NOMO-1 (cell line): ENCODE data around the gene MYL3.

Experiments used
- DNase-seq, 2 experiments: peaks; one replicate each; lab custom pipeline; 2025; ENCODE audit not compliant: unreplicated experiment in 2 of 2; lab: John Stamatoyannopoulos, UW

Gene MYL3

DNA sequence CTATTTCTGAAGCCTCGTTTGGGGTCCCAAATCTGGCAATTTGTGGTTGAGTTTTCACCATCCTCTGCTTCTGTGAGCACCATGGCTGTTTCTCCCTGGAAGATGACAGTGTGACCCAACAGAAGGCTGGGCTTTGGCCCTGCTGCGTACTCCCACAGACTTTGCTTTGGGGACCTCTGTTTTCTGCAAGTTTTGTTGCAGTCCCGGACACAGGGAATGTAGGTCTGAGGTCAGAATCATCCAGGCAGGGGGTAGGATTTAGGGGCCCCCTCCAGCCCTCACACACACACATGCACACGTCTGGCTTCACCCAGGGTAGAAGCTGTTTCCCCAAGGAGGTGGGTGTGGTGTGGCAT lies 20.6 kb upstream of the MYL3 start:
- DNase-seq: no peak

GRCh38 chr3:46883054-46883829 lies 20.0 kb upstream of the MYL3 start:
- peak in 1 of 2 experiments; percentile 23 for DNase-seq

DNA sequence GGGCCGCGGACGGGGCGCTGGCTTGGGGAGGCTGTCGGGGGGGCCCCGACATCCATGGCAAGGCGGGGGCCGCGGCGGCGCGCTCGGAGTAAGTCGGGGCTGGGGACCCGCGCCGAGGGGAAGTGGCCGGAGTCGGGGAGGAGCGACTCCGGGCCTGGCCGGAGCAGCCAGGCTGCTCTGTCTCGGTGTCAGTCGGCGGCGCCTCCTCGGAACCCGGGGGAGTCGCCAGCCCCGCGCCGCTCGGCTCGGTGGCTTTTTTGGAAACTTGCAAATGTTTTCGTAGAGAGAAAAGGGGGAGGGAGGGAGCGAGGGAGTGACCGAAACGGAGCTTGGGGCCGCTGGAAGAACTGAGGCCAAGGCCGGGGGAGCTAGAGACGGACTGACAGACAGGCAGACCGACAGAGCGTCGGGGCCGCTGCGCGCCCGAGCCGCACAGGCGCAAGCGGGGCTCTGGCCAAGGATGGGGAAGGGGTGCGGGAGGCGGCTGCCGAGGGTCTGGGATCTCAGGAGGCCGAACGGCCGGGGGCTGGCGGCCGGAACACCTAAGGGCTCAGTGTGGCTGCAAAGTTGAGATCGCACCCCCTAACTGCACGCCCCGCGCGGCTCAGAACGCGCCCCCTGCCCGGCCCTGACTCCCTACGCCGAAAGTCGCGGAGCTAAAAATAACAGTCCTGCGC lies 19.3 kb upstream of the MYL3 start:
- DNase-seq: peak; percentile 16 to 21

GRCh38 chr3:46881596-46882376 lies 18.5 kb upstream of the MYL3 start:
- DNase-seq: no peak

DNA sequence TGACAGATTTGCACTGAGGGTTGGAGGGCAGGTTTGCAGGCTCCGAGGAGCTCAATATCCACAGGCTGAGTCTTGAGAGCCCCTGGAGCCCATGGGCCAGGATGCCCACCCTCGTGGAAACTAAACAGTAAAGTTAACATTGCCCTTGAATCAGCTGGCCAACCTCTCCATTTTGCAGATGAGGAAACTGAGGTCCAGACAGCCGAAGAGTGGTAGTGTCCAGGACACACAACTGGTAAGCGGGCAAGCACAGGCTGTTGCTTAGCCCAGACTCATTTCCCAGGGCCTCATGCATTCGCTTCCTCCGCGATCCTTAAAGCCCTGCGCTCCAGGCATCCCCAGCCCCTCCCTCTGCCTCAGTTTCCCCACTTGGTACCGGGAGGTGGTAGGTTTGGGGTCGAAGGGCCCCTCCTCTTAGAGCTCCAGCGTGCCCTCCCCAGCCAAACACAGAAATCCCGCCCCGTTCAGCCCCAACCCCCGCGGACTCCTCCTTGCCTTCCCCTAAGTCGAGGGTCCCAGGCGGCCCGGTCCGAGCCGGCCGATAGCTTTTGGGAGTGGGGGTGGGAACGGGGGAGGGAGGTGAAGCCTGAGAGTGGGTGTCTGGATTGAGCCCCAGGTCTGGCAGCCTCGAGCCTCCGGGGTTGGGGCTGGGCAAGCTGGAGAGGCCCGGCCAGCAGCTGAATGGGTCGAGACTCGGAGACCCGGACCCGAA lies 17.8 kb upstream of the MYL3 start:
- DNase-seq: no peak

GRCh38 chr3:46878781-46879436 lies 15.7 kb upstream of the MYL3 start:
- DNase-seq: no peak

DNA sequence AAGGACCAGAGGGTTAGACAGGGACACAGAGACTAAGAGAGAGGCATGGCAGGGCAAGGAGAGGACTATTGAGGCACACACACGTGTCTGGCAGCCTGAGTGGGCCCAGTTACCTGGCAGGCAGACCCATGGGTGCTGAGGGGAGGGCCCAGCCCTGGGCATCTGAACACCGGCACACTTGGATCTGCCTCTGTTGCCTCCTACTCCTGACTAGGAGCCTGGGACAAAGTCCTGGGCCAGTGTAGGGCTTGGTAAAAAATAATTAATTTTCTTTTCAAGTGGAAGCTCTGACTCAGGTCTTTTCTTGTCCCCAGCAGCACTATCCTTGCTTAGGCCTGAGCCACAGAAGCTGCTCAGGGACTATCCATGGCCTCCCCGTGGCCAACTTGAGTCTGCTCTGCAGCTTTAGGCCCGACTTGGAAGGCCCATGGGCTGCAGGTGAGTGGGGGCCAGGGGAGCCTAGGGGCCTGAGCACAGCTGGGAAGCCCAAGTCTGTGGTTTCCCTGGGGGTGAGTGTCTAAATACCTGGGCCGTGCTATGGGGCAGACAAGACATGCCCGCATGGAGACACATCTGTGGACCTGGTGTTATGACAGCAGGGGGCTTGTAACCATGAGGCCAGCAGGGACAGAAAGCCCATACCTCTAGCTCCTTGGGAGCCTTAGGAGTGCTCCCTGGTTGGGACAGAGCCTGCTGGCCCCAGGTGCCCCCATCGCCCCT lies 14.3 kb upstream of the MYL3 start, which contains the start of gene PTH1R:
Gene PTH1R, plus strand, starts transcription at position 316 of the 720 bp plus-strand sequence. CDS start 5,839 bp downstream, outside the sequence.
- no peak for DNase-seq

GRCh38 chr3:46876313-46877300 lies 13.4 kb upstream of the MYL3 start:
- DNase-seq: no peak

GRCh38 chr3:46875560-46875959 lies 12.3 kb upstream of the MYL3 start:
- DNase-seq: no peak

GRCh38 chr3:46874430-46874829 lies 11.2 kb upstream of the MYL3 start:
- no peak for DNase-seq

DNA sequence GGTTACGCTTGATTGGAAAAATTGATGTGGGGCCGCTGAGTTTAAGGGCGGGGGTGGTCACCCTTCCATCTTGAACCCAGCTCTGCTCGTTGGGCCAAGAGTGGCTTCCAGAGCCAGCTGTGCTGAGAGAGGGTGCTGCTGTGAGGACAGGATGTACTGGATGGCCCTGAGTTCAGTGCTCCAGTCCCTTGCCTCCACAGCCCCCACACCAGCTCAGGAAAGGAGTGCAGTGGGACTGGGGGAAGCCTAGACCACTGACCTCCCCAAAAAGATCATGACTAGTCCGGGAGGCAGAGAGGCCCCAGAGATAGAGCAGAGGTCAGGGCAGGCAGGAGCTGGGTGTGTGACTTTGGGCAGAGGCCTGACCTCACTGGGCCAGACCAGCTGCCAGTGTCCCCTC lies 10.3 kb upstream of the MYL3 start:
- no peak for DNase-seq

- DNase-seq: no peak
These were observed 8.0 kb upstream of the MYL3 start for GRCh38 chr3:46871222-46871621.

DNA sequence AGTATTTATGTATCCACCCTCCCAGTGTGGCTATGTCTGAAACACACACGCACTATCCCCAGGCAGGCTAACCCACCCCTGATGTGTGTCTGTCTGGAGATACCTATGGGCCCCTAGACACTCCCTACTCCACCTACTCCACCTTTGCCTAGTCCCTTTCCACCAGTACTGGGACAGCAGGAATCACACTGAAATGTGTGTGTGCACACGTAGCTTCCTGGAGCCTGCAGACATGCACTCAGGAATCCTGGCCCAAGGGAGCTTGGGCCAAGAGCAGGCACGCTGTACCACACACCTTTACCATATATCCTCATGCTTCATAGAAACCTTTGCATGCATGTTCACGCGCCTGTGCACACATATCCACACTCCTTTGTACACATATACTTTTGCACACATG lies 7.4 kb upstream of the MYL3 start:
- no peak for DNase-seq

DNA sequence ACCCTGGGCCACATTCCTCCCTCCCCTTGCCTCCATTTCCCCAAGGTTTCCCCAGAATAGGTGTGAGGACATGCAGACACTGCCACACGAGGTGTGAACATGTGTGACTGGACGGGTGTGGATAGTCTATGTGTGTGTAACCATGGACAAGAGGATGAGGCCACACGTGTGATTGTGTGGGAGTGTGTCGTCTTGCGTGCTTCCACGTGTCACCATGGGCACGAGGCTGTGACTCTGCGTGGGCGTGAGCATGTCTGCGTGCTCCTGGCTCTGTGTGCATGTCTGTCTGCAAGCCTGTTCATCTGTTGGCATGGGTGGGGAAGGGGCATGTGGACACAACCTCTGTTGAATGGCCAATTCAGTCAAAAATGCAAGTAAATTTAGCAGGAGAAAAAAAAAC lies 6.2 kb upstream of the MYL3 start:
- no peak for DNase-seq

DNA sequence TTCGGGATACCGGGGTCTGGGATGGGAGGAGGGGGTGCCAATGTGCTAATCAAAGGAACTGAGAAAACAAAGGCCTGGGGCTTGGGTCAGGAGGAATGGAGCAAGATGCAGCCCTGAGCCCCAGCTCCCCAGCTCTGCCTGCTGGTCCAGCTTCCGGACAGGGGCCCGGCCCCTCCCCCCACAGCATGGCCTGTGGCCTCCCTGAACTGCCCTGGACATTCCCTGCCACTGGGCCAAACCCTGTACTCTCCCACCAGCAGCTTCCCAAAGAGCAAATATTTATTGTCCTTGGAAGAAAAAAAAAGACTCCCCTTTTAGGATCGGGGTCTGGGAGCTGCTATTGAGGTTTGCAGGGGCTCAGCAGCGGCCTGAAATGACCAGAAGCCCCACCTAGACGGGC lies 5.7 kb upstream of the MYL3 start:
- DNase-seq: no peak

GRCh38 chr3:46868287-46868686 lies 5.0 kb upstream of the MYL3 start:
- DNase-seq: no peak

DNA sequence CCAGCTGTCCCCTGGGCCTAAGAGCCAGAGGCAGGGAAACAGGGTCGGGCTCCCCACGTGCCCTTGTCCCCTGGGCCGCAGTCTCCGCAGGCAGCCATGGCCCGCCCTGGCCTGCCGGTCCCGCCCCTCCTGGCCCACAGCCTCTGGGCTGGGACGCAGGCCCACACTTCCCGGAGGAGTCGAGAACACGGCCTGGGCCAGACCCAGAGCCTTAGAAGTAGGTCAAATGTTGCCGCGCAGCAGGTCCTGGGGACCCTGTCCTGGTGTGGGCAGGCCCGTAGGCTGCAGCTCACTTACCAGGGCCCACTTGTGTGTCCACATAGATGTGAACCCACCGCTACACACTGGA lies 4.3 kb upstream of the MYL3 start:
- DNase-seq: no peak

DNA sequence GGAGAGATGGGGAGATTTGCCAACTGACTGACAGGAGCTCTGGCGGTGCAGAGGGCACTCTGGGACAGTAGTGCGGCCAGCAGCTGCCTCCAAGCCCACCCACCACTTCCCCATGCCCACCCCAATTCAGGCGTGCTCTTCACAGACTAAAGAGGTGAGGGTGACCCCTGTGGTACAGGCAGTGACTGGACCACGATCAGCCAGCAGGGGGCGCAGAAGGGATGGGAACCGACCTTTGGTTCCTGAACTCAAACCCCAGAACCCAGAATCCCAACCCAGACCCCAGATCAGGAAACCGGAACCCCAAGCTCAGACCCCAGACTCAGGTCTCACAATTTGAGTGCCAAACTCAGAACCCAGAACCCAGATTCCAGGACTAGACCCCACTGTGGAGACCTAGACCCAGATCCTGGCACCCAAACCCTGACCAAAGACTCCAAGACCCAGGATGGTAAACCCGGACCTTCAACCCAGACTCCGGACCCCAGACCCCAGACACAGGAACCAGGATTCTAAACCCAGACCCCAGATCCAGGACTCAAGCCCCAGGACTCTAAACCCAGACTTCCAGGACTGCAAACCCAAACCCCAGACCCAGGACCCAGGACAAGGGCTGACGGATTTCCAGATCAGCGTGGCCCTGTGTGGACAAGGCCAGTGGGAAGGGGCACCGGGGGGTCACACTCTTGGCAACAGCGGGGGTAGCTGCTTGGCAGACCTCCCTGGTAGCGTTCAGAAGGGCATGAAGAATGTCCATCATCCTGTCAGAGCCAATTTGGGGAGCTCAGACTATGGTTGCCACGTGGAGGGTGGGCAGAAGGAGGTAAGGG lies 3.7 kb upstream of the MYL3 start:
- peak in 1 of 2 experiments; percentile 41 for DNase-seq
